ENCODE measurements around the gene ANTXRL. TPM values are rescaled to one million over a fixed set of nuclear protein-coding genes. Genes with fewer than 3 reads are reported as not detected.

Gene ANTXRL
- total and polyA plus RNA-seq, 2 of the 8 experiments (the other 6 are each of a cell fraction or from before 2014, with no cell fraction given): not detected

DNA sequence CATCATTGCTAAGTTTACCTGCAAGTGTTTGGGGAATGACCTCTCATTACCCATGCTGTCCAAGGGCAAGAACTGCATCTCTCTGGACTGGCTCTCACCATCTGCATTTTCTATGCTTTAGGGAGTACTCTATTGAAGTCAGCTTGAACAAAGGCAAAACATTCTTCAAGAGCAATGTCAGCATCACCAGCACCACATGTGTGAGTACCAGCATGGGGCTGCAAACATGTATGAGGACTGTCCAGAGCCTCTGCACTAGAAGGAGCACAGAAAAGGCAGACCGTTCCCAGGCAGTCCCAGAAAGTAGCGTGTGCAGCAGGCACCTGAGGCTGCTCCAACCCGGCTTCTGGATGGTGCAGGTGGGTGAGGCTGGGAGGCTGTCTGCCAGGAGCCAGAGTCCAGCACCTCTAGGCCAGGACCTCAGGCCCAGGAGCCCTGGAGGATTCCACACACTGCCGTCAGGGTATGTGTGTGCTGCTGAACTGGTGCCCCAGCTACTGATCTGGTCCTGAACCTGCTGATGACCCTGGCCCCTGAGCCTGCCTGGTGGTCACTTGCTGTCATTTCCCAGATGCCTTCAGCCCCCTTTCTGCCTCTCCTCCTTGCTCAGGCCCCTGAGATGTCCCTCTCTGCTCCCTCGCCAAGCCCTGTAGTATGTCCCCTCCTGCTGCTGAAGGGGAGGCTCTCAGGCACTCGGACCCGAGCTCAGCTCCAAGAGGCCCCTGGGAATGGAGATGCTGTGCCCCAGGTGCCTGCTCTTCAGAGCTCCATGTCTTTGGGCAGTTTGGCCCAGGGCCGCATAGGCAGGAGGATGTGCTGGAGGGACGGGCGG, 20.7 kb downstream of the ANTXRL start (continued):
- TF ChIP-seq KDM5A (IDR thresholded peaks at IDR 0.05; ENCODE audit: low read length) (no peak), ASH2L (IDR thresholded peaks at IDR 0.05; ENCODE audit: low read length) (no peak), RAD21 (IDR thresholded peaks at IDR 0.05 in 1 of 2, conservative IDR thresholded peaks at IDR 0.05 in 1 of 2; ENCODE audit: low read depth in 2 of 2, low read length in 2 of 2) (no peak), E2F6 (IDR thresholded peaks at IDR 0.05) (no peak), SP4 (IDR thresholded peaks at IDR 0.05; ENCODE audit: low read length) (no peak)
- TF ChIP-seq, protein P1, sequence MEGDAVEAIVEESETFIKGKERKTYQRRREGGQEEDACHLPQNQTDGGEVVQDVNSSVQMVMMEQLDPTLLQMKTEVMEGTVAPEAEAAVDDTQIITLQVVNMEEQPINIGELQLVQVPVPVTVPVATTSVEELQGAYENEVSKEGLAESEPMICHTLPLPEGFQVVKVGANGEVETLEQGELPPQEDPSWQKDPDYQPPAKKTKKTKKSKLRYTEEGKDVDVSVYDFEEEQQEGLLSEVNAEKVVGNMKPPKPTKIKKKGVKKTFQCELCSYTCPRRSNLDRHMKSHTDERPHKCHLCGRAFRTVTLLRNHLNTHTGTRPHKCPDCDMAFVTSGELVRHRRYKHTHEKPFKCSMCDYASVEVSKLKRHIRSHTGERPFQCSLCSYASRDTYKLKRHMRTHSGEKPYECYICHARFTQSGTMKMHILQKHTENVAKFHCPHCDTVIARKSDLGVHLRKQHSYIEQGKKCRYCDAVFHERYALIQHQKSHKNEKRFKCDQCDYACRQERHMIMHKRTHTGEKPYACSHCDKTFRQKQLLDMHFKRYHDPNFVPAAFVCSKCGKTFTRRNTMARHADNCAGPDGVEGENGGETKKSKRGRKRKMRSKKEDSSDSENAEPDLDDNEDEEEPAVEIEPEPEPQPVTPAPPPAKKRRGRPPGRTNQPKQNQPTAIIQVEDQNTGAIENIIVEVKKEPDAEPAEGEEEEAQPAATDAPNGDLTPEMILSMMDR (IDR thresholded peaks at IDR 0.05; ENCODE audit: control extremely low read depth in 1 of 3, insufficient read depth in 1 of 3, low read depth in 1 of 3, low read length in 3 of 3): no peak

Measured in H1 (cell line).